Stomach (tissue), 9 donors: Measurements from ENCODE around the gene DDX39B. TPM values are rescaled to one million over a fixed set of nuclear protein-coding genes. Genes with fewer than 3 reads are reported as not detected.
A peak's percentile ranks its signal among the peaks of the same experiment; 100 is the strongest.

Source experiments
- DNase-seq, 2 donors: peaks; one replicate each; pipeline versions ENCODE4 v3.0.0 to v3.0.0-alpha.2; 2013 to 2019
- H3K27ac ChIP-seq, 5 donors: fragments of 200-600 bp in 4 of 5; sonication (generic) in 4 of 5; one replicate each; pipeline ENCODE4 v1.5.1; 2013 to 2019; ENCODE audit warnings: mild to moderate bottlenecking in 1 of 5, moderate library complexity in 1 of 5
- H3K27me3 ChIP-seq, 3 donors: fragments of 200-600 bp; sonication (generic); one replicate each; pipeline ENCODE4 v1.5.1; 2017 to 2019; ENCODE audit warnings: mixed run types in 1 of 3
- H3K36me3 ChIP-seq, 4 donors: fragments of 200-600 bp; sonication (generic); 1 replicate in 3 of 4; 2 replicates in 1 of 4; pipeline ENCODE4 v1.5.1; 2016 to 2019
- H3K4me1 ChIP-seq, 4 donors: fragments of 200-600 bp; sonication (generic); one replicate each; pipeline ENCODE4 v1.5.1; 2016 to 2019
- H3K4me3 ChIP-seq, 4 donors: fragments of 200-600 bp; sonication (generic) in 3 of 4; one replicate each; pipeline ENCODE4 v1.5.1; 2016 to 2019; ENCODE audit warnings: mild to moderate bottlenecking in 1 of 4
- H3K9me3 ChIP-seq, 4 donors: fragments of 200-600 bp; sonication (generic); one replicate each; pipeline ENCODE4 v1.5.1; 2016 to 2019
- EP300 ChIP-seq: sonication (generic); formaldehyde crosslinking; IDR thresholded peaks from one replicate; pipeline ENCODE4 v1.6.1; 2017; ENCODE audit warnings: antibody characterized with exemption
- POLR2A ChIP-seq, 4 donors: fragments of 450-650 bp; IDR thresholded peaks; one replicate each; pipeline ENCODE4 v1.6.1; 2016; ENCODE audit warnings: antibody characterized with exemption in 4 of 4, control low read depth in 2 of 4, mild to moderate bottlenecking in 1 of 4, moderate library complexity in 1 of 4
- POLR2AphosphoS5 ChIP-seq, 3 donors: sonication (generic); formaldehyde crosslinking; IDR thresholded peaks; one replicate each; pipeline ENCODE4 v1.6.1; 2016; ENCODE audit warnings: antibody characterized with exemption in 3 of 3
- WGBS, 5 donors: extraction: QIAGEN DNeasy Blood & Tissue Kit in 3 of 5; methylation state at CpG; one replicate each; pipeline versions ENCODE4 v1.1.5 to v1.1.7; 2013 to 2018; 5-methylcytosine and 5-hydroxymethylcytosine counted together
- intact Hi-C: fragments of 100-400 bp; cut with DNase I; formaldehyde crosslinking; loops from one replicate; pipeline ENCODE4 v1.15.1; 2023; ENCODE audit warnings: low total_unique reads
- polyA plus RNA-seq, 3 donors: library from polyadenylated mRNA; stranded (reverse); fragments of 200-250 nt; gene quantifications; one replicate each; pipeline ENCODE4 v1.2.3, GENCODE V29; 2013
- total RNA-seq, 5 donors: library from RNA; depleted of rRNA; stranded (reverse); fragments of >200 nt; gene quantifications; one replicate each; pipeline versions ENCODE4 v1.1.0 to v1.2.3, GENCODE V29; 2014 to 2016
- TF ChIP-seq, protein P1 (sequence below), 7 experiments: fragments of 450-650 bp in 4 of 7; fragments of 200-600 bp in 3 of 7; sonication (generic) in 3 of 7; IDR thresholded peaks; one replicate each; pipeline ENCODE4 v1.5.1; 2016 to 2019; ENCODE audit warnings: antibody characterized with exemption in 7 of 7, control low read depth in 2 of 7, mild to moderate bottlenecking in 1 of 7
- donor health status: healthy with polysubstance abuse.
- donor health status: Bipolar disorder and iron deficiency.
- donor health status: healthy.

DDX39B gene
- total and polyA plus RNA-seq, 8 donors: 198 to 445 (median 255) TPM

DNA sequence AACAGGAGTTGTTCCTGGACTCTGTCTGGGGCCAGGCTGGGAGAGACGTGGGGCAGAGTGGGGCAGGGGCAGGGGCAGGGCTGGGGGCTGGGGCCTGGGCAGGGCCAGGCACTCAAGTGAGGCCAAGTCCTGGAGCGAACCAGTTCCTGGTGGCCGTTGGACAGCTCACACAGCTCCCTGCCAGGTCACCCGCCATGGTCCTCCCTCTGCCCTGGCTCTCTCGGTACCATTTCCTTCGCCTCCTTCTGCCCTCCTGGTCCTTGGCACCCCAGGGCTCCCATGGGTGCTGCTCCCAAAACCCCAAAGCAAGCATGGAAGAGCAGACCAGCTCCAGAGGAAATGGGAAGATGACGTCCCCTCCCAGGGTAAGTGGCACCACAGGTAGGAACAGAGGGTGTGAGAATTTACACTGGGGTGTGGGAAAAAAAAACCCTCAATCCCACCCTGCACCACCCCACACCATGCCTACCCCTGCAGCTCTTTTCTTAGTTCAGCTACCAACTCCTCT is 12.9 kb downstream of the DDX39B start, which contains the start of gene MCCD1:
TSS of gene MCCD1 (plus strand) at position 142 of the 508 bp plus-strand sequence. CDS start at position 195, 53 bp downstream.
- H3K27me3 ChIP-seq: no peaks in the 10 kb centered on the region
- 46 to 58% (median 53%) methylated on average over 2 to 7 of the region's 7 CpGs for WGBS, 5 donors
- H3K27ac ChIP-seq: peak within 1 kb of the TSS in 1 of 5 donors; percentile 17
- DNase-seq: no peak
- no peaks in the 10 kb centered on the region for H3K9me3 ChIP-seq
- TF ChIP-seq POLR2AphosphoS5 (IDR thresholded peaks at IDR 0.05) (no peak), POLR2A (IDR thresholded peaks at IDR 0.05) (no peak), EP300 (no peak)
- TF ChIP-seq, protein P1, sequence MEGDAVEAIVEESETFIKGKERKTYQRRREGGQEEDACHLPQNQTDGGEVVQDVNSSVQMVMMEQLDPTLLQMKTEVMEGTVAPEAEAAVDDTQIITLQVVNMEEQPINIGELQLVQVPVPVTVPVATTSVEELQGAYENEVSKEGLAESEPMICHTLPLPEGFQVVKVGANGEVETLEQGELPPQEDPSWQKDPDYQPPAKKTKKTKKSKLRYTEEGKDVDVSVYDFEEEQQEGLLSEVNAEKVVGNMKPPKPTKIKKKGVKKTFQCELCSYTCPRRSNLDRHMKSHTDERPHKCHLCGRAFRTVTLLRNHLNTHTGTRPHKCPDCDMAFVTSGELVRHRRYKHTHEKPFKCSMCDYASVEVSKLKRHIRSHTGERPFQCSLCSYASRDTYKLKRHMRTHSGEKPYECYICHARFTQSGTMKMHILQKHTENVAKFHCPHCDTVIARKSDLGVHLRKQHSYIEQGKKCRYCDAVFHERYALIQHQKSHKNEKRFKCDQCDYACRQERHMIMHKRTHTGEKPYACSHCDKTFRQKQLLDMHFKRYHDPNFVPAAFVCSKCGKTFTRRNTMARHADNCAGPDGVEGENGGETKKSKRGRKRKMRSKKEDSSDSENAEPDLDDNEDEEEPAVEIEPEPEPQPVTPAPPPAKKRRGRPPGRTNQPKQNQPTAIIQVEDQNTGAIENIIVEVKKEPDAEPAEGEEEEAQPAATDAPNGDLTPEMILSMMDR (IDR thresholded peaks at IDR 0.05): no peak
- no peak within 1 kb of the TSS for H3K4me3 ChIP-seq
- peaks cover 0 to 12% (median 3%) of the 10 kb centered on the region in 4 donors for H3K4me1 ChIP-seq
- peaks cover 41 to 47% (median 45%) of the 10 kb centered on the region in 4 donors for H3K36me3 ChIP-seq
- intact Hi-C loops: no loop called here

DNA sequence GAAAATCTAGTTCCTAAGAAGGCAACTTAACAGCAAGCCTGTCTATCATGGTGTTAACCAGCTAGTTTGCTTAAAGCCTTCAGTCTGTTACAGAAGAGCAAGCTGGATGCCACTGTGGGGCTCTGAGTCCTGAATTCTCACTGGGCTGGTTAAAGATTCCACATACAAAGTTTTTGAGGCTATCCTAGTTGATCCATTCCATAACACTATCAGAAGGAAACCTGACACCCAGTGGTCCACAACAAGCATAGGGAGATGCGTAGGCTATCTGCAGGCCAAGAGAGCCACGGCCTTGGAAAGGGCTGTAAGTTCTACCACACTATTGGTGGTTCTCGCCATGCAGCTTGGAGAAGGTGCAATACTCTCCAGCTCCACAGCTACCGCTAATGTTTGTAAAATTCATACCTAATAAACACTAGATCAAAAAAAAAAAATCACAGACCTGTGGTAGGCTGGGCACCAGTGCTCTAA is 13.5 kb downstream of the DDX39B start:
- intact Hi-C loops: no loop called here
- TF ChIP-seq, protein P1 (IDR thresholded peaks at IDR 0.05): no peak
- no peak for TF ChIP-seq POLR2A (IDR thresholded peaks at IDR 0.05)
- TF ChIP-seq EP300: no peak
- TF ChIP-seq POLR2AphosphoS5 (IDR thresholded peaks at IDR 0.05): no peak
- H3K9me3 ChIP-seq: no peaks in the 10 kb centered on the region

DNA sequence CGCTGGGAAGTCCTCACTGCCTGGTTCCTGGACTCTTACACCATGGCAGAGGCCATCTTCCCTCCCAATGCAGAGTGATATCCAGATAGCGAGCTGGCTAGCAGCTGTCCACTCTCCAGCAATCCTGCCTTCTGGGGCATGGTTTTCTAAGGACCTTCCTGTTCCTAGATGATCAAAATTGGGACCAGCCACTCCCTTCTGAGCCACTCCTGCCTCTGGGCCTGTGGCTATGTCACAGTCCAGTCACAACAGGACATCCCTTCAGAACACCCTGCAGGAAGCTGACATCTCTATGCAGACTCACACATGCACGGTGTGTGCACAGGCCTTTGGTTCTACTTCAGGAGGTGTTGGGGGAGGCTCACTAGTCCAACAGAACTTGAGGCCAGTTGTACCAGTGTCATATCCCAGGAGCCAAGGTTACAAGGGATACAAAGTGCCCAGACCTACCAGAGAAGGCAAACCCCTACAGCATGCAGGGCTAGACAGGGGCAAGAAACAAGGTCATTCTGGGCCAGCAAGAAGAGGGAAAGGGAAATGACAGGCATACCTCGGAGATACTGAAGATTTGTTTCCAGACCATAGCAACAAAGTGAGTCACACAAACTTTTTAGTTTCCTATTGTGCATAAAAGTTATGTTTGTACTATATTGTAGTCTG is 15.7 kb downstream of the DDX39B start:
- Histone ChIP-seq H3K27ac (no peak overlapping the region), H3K4me3 (no peak overlapping the region), H3K36me3 (peaks cover 15 to 19% (median 17%) of the 10 kb centered on the region in 4 donors), H3K4me1 (peaks cover 0 to 6% (median 3%) of the 10 kb centered on the region in 4 donors), H3K9me3 (no peaks in the 10 kb centered on the region), H3K27me3 (no peaks in the 10 kb centered on the region)
- no peak for DNase-seq
- 56 to 67% (median 62%) methylated on average over 4 of the region's 4 CpGs for WGBS, 5 donors
- TF ChIP-seq POLR2A (IDR thresholded peaks at IDR 0.05): no peak
- TF ChIP-seq POLR2AphosphoS5 (IDR thresholded peaks at IDR 0.05): no peak
- TF ChIP-seq EP300: no peak
- TF ChIP-seq, protein P1 (IDR thresholded peaks at IDR 0.05): no peak
- intact Hi-C loops: no loop called here

More for the DNA sequence above, 13.5 kb downstream of the DDX39B start:
- H3K4me3 ChIP-seq: no peak overlapping the region
- peaks cover 36 to 42% (median 40%) of the 10 kb centered on the region in 4 donors for H3K36me3 ChIP-seq
- H3K27ac ChIP-seq: peak overlapping the region in 1 of 5 donors; percentile 16
- WGBS, 5 donors: 76 to 86% (median 82%) methylated on average over 4 of the region's 4 CpGs
- H3K4me1 ChIP-seq: peaks cover 0 to 12% (median 3%) of the 10 kb centered on the region in 4 donors
- DNase-seq: no peak
- no peaks in the 10 kb centered on the region for H3K27me3 ChIP-seq

DNA sequence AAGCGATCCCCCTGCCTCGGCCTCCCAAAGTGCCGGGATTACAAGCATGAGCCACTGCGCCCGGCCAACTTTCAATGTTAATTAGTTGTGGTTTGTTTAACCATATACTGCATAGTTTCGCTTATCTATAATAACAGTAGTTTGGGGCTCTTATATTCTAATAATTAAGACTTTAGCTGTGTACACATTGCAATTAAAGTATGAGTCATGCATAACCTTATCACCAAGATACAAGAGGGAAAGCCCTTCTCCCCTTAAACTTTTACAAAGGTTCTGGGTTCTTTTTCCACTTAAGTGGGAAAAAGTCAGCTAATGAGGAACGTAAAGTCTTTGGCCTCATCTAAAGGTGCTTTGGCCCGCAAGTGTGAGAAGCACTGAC is 16.3 kb downstream of the DDX39B start:
- H3K27me3 ChIP-seq: no peaks in the 10 kb centered on the region
- WGBS, 5 donors: 57 to 65% (median 61%) methylated on average over 8 of the region's 8 CpGs
- H3K9me3 ChIP-seq: no peaks in the 10 kb centered on the region
- peaks cover 0 to 6% (median 3%) of the 10 kb centered on the region in 4 donors for H3K4me1 ChIP-seq
- H3K27ac ChIP-seq: no peak overlapping the region
- intact Hi-C loops: no loop called here
- DNase-seq: no peak
- TF ChIP-seq, protein P1 (IDR thresholded peaks at IDR 0.05): no peak
- TF ChIP-seq POLR2AphosphoS5 (IDR thresholded peaks at IDR 0.05) (no peak), POLR2A (IDR thresholded peaks at IDR 0.05) (no peak), EP300 (no peak)
- H3K4me3 ChIP-seq: no peak overlapping the region
- peaks cover 10 to 14% (median 12%) of the 10 kb centered on the region in 4 donors for H3K36me3 ChIP-seq
